Lower leg skin (tissue), 3 donors: ENCODE data around the gene CDH10.

ENCODE experiments used
- POLR2A ChIP-seq, 2 donors: fragments of 450-650 bp; IDR thresholded peaks; one replicate each; pipeline ENCODE4 v1.6.1; 2016 to 2017; ENCODE audit warnings: antibody characterized with exemption in 2 of 2, mild to moderate bottlenecking in 1 of 2, moderate library complexity in 1 of 2
- TF ChIP-seq, protein P1 (sequence below), 3 donors: fragments of 450-650 bp; IDR thresholded peaks; one replicate each; pipeline ENCODE4 v1.5.1; 2016; ENCODE audit warnings: antibody characterized with exemption in 3 of 3, mild to moderate bottlenecking in 3 of 3, moderate library complexity in 2 of 3

- TF ChIP-seq, protein P1, sequence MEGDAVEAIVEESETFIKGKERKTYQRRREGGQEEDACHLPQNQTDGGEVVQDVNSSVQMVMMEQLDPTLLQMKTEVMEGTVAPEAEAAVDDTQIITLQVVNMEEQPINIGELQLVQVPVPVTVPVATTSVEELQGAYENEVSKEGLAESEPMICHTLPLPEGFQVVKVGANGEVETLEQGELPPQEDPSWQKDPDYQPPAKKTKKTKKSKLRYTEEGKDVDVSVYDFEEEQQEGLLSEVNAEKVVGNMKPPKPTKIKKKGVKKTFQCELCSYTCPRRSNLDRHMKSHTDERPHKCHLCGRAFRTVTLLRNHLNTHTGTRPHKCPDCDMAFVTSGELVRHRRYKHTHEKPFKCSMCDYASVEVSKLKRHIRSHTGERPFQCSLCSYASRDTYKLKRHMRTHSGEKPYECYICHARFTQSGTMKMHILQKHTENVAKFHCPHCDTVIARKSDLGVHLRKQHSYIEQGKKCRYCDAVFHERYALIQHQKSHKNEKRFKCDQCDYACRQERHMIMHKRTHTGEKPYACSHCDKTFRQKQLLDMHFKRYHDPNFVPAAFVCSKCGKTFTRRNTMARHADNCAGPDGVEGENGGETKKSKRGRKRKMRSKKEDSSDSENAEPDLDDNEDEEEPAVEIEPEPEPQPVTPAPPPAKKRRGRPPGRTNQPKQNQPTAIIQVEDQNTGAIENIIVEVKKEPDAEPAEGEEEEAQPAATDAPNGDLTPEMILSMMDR (IDR thresholded peaks at IDR 0.05) = no peak
- TF ChIP-seq POLR2A (IDR thresholded peaks at IDR 0.05) = no peak
These were observed 134.2 kb downstream of the CDH10 start for GRCh38 chr5:24510523-24510988.
